Activated CD8-positive, alpha-beta T cell treated with anti-CD3 and anti-CD28 coated beads for 36 hours (primary cell): ENCODE results near the gene B3GNT7. TPM values are rescaled to one million over a fixed set of nuclear protein-coding genes. Genes with fewer than 3 reads are reported as not detected.
"Not testable (repeated sequence)": the region's sequence is repeated elsewhere in the genome, so short reads cannot be mapped to it uniquely, and the experiment has no call there.

Experiments
- ATAC-seq: fragments of 200-7000 bp; cut with Tn5 transposase; one replicate; pipeline ENCODE4 v1.10.0; 2021; ENCODE audit warnings: mild to moderate bottlenecking, moderate library complexity
- CTCF ChIA-PET: fragments of 350-600 bp; sonication (Branson Sonifier 250); formaldehyde crosslinking; loops from one replicate; lab custom pipeline; 2021; ENCODE audit warnings: antibody characterized with exemption; lab: Charles Lee
- POLR2A ChIA-PET: fragments of 350-600 bp; sonication (Branson Sonifier 250); formaldehyde crosslinking; loops from one replicate; lab custom pipeline; 2021; ENCODE audit warnings: antibody characterized with exemption; lab: Charles Lee
- DNase-seq: peaks from one replicate; pipeline ENCODE4 v3.0.0-alpha.2; 2020
- H3K27ac Mint-ChIP-seq: one replicate; pipeline ENCODE4 v1.8.0; 2021; ENCODE audit warnings: mild to moderate bottlenecking, mixed read lengths
- H3K27me3 Mint-ChIP-seq: one replicate; pipeline ENCODE4 v1.8.0; 2021; ENCODE audit warnings: mixed read lengths
- H3K36me3 Mint-ChIP-seq: one replicate; pipeline ENCODE4 v1.8.0; 2021; ENCODE audit warnings: low read depth, mixed read lengths
- H3K4me1 Mint-ChIP-seq: one replicate; pipeline ENCODE4 v1.8.0; 2021; ENCODE audit warnings: low read depth, mixed read lengths
- H3K4me3 Mint-ChIP-seq: one replicate; pipeline ENCODE4 v1.8.0; 2021; ENCODE audit warnings: mild to moderate bottlenecking, moderate library complexity, mixed read lengths
- H3K9me3 Mint-ChIP-seq: one replicate; pipeline ENCODE4 v1.8.0; 2021; ENCODE audit warnings: mixed read lengths
- intact Hi-C: fragments of 100-400 bp; cut with micrococcal nuclease; formaldehyde crosslinking; loops from one replicate; pipeline ENCODE4 v1.10.0; 2022
- total RNA-seq, 2 experiments: library from RNA; stranded (reverse); gene quantifications; one replicate each; pipeline ENCODE4 v1.2.3, GENCODE V29; 2021
- TF ChIP-seq, protein P1 (sequence below): fragments of 200-600 bp; IDR thresholded peaks from one replicate; pipeline ENCODE4 v1.8.0; 2022; ENCODE audit warnings: antibody characterized with exemption, mild to moderate bottlenecking

Gene B3GNT7
- total RNA-seq, 2 experiments from 2014 or later = 0.29 TPM; not detected in 1

DNA sequence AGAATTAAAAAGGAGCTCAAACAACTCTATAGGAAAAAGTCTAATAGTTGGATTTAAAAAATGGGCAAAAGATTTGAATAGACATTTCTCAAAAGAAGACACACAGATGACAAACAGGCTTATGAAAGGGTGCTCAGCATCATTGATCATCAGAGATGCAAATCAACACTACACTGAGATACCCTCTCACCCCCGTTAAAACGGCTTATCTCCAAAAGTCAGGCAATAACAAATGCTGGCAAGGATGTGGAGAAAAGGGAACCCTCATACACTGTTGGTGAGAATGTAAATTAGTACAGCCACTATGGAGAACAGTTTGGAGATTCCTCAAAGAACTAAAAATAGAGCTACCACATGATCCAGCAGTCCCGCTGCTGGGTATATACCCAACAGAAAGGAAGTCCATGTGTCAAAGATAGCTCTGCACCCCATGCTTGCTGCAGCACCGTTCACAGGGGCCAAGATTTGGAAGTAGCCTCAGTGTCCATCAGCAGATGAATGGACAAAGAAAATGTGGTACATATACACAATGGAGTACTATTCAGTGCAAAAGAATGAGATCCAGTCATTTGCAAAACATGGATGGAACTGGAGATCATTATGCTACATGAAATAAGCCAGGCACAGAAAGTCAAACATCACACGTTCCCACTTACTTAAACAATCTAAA, 46.7 kb upstream of the B3GNT7 start:
- Mint-ChIP-seq H3K4me3 (no peak overlapping the region), H3K36me3 (no peaks in the 10 kb centered on the region), H3K27ac (no peak overlapping the region), H3K9me3 (no peaks in the 10 kb centered on the region), H3K4me1 (no peaks in the 10 kb centered on the region), H3K27me3 (no peaks in the 10 kb centered on the region)
- no peak for ATAC-seq
- ChIA-PET CTCF (no interaction called here), POLR2A (no interaction called here)
- TF ChIP-seq, protein P1, sequence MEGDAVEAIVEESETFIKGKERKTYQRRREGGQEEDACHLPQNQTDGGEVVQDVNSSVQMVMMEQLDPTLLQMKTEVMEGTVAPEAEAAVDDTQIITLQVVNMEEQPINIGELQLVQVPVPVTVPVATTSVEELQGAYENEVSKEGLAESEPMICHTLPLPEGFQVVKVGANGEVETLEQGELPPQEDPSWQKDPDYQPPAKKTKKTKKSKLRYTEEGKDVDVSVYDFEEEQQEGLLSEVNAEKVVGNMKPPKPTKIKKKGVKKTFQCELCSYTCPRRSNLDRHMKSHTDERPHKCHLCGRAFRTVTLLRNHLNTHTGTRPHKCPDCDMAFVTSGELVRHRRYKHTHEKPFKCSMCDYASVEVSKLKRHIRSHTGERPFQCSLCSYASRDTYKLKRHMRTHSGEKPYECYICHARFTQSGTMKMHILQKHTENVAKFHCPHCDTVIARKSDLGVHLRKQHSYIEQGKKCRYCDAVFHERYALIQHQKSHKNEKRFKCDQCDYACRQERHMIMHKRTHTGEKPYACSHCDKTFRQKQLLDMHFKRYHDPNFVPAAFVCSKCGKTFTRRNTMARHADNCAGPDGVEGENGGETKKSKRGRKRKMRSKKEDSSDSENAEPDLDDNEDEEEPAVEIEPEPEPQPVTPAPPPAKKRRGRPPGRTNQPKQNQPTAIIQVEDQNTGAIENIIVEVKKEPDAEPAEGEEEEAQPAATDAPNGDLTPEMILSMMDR = no peak
- intact Hi-C loops = no loop called here
- no peak for DNase-seq

DNA sequence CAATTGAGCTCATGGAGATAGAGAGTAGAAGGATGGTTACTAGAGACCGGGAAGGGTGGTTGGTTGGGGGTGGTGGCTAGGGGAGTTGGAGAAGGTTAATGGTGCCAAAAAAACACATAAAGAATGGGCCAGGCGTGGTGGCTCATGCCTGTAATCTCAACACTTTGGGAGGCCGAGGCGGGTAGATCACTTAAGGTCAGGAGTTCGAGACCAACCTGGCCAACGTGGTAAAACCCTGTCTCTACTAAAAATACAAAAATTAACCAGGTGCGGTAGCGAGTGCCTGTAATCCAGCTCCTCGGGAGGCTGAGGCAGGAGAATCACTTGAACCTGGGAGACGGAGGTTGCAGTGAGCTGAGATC, 46.2 kb upstream of the B3GNT7 start:
- H3K27ac Mint-ChIP-seq, H3K4me1 Mint-ChIP-seq, H3K4me3 Mint-ChIP-seq, POLR2A ChIA-PET, H3K27me3 Mint-ChIP-seq, H3K9me3 Mint-ChIP-seq, CTCF ChIA-PET, DNase-seq, ATAC-seq, intact Hi-C loops, H3K36me3 Mint-ChIP-seq: not testable (repeated sequence)

DNA sequence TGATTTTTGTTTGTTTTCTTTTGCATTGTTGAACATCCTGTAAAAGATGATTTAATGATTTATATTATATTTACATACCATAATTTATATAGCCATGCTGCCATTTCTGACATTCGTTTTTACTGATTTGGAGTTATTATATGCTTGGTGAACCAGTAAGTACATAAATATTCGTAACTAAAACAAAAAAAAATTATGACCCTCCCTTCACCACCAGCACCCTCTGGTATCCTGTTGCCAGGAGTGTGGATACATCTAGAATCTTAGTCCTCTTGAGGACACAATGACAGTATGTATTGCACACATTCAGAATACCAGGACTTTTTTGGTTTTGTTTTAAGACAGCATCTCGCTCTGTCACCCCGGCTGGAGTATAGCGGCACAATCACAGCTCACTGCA, 43.9 kb upstream of the B3GNT7 start:
- H3K9me3 Mint-ChIP-seq = no peaks in the 10 kb centered on the region
- ChIA-PET POLR2A (no interaction called here), CTCF (no interaction called here)
- intact Hi-C loops = no loop called here
- no peak overlapping the region for H3K4me3 Mint-ChIP-seq
- no peaks in the 10 kb centered on the region for H3K36me3 Mint-ChIP-seq
- DNase-seq (no peak), ATAC-seq (no peak)
- no peaks in the 10 kb centered on the region for H3K4me1 Mint-ChIP-seq
- H3K27ac Mint-ChIP-seq = no peak overlapping the region
- TF ChIP-seq, protein P1 = no peak
- H3K27me3 Mint-ChIP-seq = no peaks in the 10 kb centered on the region

DNA sequence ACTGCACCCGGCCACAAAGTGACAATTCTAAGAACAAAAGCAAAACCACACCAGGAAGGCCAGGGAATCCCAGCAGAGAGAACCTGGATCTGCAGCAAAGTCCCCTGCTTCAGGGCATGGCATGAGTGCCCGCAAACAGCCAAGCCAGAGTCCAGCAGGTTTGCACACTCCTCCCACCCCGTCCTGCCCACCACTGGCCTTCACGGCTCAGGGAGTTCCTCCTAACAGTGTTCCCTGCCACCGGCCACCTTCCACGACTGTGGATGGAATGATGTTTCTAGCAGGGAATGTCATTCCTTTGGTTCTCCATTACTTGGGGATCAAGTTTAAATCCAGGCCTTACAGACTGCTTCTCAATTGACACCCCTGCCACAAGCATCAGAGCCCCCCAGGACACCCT, 42.0 kb upstream of the B3GNT7 start:
- CTCF ChIA-PET = no interaction called here

DNA sequence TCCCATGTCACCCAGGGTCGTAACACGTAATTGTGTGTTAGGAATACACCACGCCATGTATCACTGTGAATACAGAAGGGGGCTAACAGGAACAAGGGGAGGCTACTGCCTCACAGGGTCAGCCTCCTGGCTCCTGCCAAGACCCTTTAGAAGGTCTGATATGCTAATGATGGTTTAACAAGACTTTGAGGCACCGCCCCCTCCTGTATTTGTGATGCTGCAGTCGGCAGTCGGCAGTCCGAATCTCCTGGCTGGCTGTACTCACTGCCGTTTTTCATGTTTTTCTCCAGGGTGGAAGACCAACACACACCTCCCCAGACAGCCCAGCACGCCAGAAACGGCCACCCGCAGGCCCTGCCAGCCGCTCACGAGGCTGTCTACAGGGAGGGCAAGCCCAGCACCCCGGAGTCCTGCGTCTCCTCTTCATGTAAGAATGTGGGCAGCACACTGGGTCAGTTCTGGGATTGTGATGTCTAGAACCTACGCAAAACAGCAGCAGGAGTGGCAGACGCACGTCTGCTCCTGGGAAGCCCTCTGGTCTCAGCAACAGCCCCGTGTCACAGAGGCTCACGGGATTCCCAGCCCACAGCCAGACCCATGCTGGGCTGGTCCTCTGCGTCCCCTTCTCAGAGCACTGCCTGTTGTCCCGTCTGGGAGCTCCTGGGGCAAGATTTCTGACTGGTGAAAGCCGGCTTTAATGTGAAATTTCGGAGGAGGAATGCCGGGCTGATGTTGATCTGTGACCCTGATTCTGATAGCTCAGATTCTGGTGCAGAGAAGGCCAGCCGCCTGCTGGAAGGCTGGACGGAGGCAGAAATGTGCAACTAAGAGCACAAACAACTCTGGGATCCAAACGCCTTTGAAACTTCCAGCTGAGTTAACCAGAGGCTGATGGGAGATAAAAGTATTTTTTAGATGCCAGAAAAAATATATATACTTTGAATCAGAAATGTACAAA, 39.7 kb upstream of the B3GNT7 start:
- Mint-ChIP-seq H3K4me3 (no peak overlapping the region), H3K27me3 (no peaks in the 10 kb centered on the region), H3K4me1 (no peaks in the 10 kb centered on the region), H3K36me3 (no peaks in the 10 kb centered on the region), H3K27ac (no peak overlapping the region), H3K9me3 (no peaks in the 10 kb centered on the region)
- intact Hi-C loops = no loop called here
- DNase-seq = no peak
- ChIA-PET CTCF (interaction anchor here (0.8 kb wide), 1 partner anchor 57 kb away, joined by 3 read pairs; no protein-coding TSS in a partner anchor), POLR2A (no interaction called here)
- TF ChIP-seq, protein P1 = no peak
- no peak for ATAC-seq

More for the DNA sequence above, 42.0 kb upstream of the B3GNT7 start:
- POLR2A ChIA-PET = no interaction called here
- no peaks in the 10 kb centered on the region for H3K36me3 Mint-ChIP-seq
- intact Hi-C loops = no loop called here
- ATAC-seq = no peak
- H3K27me3 Mint-ChIP-seq = no peaks in the 10 kb centered on the region
- TF ChIP-seq, protein P1 = no peak
- DNase-seq = no peak
- H3K4me1 Mint-ChIP-seq = no peaks in the 10 kb centered on the region
- no peak overlapping the region for H3K27ac Mint-ChIP-seq
- H3K9me3 Mint-ChIP-seq = no peaks in the 10 kb centered on the region
- no peak overlapping the region for H3K4me3 Mint-ChIP-seq
